DOHH2 (cell line): ENCODE measurements around the gene ABLIM3.

Experiments used
- CTCF ChIP-seq: fragments of 200-600 bp; sonication (generic); IDR thresholded peaks from one replicate; pipeline ENCODE4 v1.5.1; 2014; ENCODE audit warnings: antibody characterized with exemption, mild to moderate bottlenecking, low read depth, low read length; ENCODE audit not compliant: poor library complexity, severe bottlenecking
- EZH2phosphoT487 ChIP-seq: fragments of 200-600 bp; sonication (generic); IDR thresholded peaks from 2 replicates; pipeline ENCODE4 v1.6.1; 2017; ENCODE audit warnings: borderline replicate concordance, mild to moderate bottlenecking, antibody characterized with exemption, low read length, moderate library complexity, mixed read lengths

- TF ChIP-seq CTCF, result no peak
- TF ChIP-seq EZH2phosphoT487, result no peak
These were observed 83.0 kb downstream of the ABLIM3 start for GRCh38 chr5:149224282-149224681.
